ENCODE results near the gene YTHDC1. TPM values are rescaled to one million over a fixed set of nuclear protein-coding genes. Genes with fewer than 3 reads are reported as not detected.

Gene YTHDC1
- total RNA-seq, 4 donors from 2014 or later, result 66.4 to 95.6 (median 86.2) TPM

GRCh38 chr4:68272380-68272779 lies 77.5 kb downstream of the YTHDC1 start:
- peaks cover 0 to 7% (median 0%) of the 10 kb centered on the region in 4 donors for H3K4me1 ChIP-seq
- H3K27me3 ChIP-seq, result no peaks in the 10 kb centered on the region
- WGBS, 2 donors, result 28 to 30% methylated on average over 2 of the region's 2 CpGs
- peak overlapping the region in 1 of 4 donors; percentile 41 for H3K4me3 ChIP-seq
- H3K36me3 ChIP-seq, result no peaks in the 10 kb centered on the region
- H3K27ac ChIP-seq, result no peak overlapping the region
- no peaks in the 10 kb centered on the region for H3K9me3 ChIP-seq
- TF ChIP-seq EP300 (IDR thresholded peaks at IDR 0.05), result no peak
- TF ChIP-seq, protein P1, sequence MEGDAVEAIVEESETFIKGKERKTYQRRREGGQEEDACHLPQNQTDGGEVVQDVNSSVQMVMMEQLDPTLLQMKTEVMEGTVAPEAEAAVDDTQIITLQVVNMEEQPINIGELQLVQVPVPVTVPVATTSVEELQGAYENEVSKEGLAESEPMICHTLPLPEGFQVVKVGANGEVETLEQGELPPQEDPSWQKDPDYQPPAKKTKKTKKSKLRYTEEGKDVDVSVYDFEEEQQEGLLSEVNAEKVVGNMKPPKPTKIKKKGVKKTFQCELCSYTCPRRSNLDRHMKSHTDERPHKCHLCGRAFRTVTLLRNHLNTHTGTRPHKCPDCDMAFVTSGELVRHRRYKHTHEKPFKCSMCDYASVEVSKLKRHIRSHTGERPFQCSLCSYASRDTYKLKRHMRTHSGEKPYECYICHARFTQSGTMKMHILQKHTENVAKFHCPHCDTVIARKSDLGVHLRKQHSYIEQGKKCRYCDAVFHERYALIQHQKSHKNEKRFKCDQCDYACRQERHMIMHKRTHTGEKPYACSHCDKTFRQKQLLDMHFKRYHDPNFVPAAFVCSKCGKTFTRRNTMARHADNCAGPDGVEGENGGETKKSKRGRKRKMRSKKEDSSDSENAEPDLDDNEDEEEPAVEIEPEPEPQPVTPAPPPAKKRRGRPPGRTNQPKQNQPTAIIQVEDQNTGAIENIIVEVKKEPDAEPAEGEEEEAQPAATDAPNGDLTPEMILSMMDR (IDR thresholded peaks at IDR 0.05), result no peak
- TF ChIP-seq POLR2A (IDR thresholded peaks at IDR 0.05), result no peak
- no peak for DNase-seq (ENCODE audit: low spot score in 2 of 2)

DNA sequence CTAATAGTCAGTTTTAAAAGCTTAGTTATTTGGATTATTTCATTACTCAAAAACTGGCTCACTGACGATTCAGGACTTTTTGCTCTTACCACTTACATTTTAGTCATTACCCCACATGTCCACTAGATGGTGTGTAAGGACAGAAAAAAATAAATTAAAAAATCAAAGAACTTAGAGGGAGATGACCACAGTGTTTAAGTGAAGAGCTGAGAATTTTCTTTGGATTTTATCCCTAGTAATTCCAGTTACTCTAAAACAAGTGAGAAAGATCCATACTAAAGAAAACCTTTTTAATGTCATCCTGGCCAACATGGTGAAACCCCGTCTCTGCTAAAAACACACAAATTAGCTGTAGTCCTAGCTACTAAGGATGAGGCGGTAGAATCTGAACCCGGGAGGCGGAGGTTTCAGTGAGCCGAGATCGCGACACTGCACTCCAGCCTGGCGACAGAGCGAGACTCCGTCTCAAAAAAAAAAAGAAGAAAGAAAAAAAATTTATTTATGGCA lies 78.0 kb downstream of the YTHDC1 start:
- 12 to 13% methylated on average over 11 of the region's 11 CpGs for WGBS, 2 donors

DNA sequence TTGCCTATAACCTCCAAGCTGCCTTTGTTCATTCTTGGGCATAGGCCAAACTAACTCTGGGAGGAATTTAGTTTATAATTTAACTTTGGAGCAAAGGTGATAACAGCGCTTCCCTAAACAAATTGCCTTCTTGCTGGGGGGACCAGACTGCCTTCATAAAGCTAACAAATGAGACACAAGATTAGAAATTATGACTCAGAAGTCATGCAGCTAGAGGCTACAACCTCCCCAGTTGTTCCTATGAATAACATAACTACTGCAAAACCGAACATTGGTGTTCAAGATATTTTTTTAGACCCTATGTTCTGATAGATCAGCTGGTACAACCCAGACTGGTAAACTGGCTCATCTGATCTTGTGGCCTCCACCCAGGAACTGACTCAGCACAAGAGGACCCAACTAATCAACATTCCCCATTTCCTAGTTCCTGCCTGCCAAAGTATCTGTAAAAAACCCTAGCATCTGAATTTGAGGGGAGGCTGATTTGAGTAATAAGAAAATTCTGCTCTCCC lies 82.4 kb downstream of the YTHDC1 start:
- H3K4me3 ChIP-seq, result no peak overlapping the region
- no peak overlapping the region for H3K27ac ChIP-seq
- TF ChIP-seq POLR2A (IDR thresholded peaks at IDR 0.05) (no peak), EP300 (IDR thresholded peaks at IDR 0.05) (no peak)
- TF ChIP-seq, protein P1 (IDR thresholded peaks at IDR 0.05), result no peak
- peaks cover 0 to 4% (median 0%) of the 10 kb centered on the region in 4 donors for H3K4me1 ChIP-seq
- H3K36me3 ChIP-seq, result no peaks in the 10 kb centered on the region
- 29 to 50% methylated on average over 2 of the region's 2 CpGs for WGBS, 2 donors
- DNase-seq (ENCODE audit: low spot score in 2 of 2), result no peak
- H3K9me3 ChIP-seq, result no peaks in the 10 kb centered on the region
- no peaks in the 10 kb centered on the region for H3K27me3 ChIP-seq

More for the DNA sequence above, 78.0 kb downstream of the YTHDC1 start:
- DNase-seq (ENCODE audit: low spot score in 2 of 2), result peak in 1 of 2 donors; percentile 12
- TF ChIP-seq POLR2A (IDR thresholded peaks at IDR 0.05) (no peak), EP300 (IDR thresholded peaks at IDR 0.05) (no peak)
- TF ChIP-seq, protein P1 (IDR thresholded peaks at IDR 0.05), result peak; percentile 63 to 74 (median 68)
- H3K36me3 ChIP-seq, result no peaks in the 10 kb centered on the region
- H3K4me3 ChIP-seq, result peak overlapping the region in 1 of 4 donors; percentile 41
- no peak overlapping the region for H3K27ac ChIP-seq
- peaks cover 0 to 7% (median 0%) of the 10 kb centered on the region in 4 donors for H3K4me1 ChIP-seq
- H3K27me3 ChIP-seq, result no peaks in the 10 kb centered on the region
- no peaks in the 10 kb centered on the region for H3K9me3 ChIP-seq

DNA sequence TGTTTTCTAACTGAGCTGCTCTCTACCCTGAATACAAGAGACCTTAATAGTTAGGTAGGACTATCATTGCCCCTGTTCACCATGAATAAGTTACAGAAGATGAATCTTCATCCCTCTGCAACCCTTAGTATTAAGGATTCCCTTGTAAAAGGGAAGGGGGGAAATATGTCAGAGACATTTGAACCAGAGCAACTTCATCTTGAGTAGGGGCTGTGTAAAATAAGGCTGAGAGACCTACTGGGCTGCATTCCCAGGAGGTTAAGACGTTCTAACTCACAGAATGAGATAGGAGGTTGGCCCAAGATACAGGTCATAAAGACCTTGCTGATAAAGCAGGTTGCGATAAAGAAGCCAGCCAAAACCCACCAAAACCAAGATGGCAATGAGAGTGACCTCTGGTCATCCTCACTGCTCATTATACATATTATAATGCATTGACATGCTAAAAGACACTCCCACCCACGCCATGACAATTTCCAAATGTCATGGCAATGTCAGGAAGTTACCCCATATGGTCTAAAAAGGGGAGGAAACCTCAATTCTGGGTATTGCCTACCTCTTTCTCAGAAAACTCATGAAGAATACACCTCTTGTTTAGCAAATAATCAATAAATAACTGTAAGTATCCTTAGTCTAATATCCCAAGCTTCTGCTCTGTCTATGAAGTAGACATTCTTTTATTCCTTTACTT lies 84.9 kb downstream of the YTHDC1 start:
- TF ChIP-seq POLR2A (IDR thresholded peaks at IDR 0.05) (no peak), EP300 (IDR thresholded peaks at IDR 0.05) (no peak)
- TF ChIP-seq, protein P1 (IDR thresholded peaks at IDR 0.05), result no peak
- no peak overlapping the region for H3K4me3 ChIP-seq
- no peaks in the 10 kb centered on the region for H3K9me3 ChIP-seq
- no peak overlapping the region for H3K27ac ChIP-seq
- no peak for DNase-seq (ENCODE audit: low spot score in 2 of 2)
- 67 to 71% methylated on average over 3 of the region's 3 CpGs for WGBS, 2 donors
- no peaks in the 10 kb centered on the region for H3K36me3 ChIP-seq
- H3K27me3 ChIP-seq, result no peaks in the 10 kb centered on the region
- H3K4me1 ChIP-seq, result no peaks in the 10 kb centered on the region

Small RNA genes within 50 kb of the gene (small RNA-seq; reads per million reads assigned to genes)
- gene MT2P1, result not detected

Other genes starting within 250 kb of the YTHDC1 start
- gene TMPRSS11F, start 220.2 kb downstream of the YTHDC1 start, total RNA-seq, result not detected
- gene TMPRSS11B, start 104.4 kb downstream of the YTHDC1 start, total RNA-seq, result not detected
- gene TMPRSS11E, start 97.4 kb upstream of the YTHDC1 start, total RNA-seq, result not detected
- not detected for gene UGT2B17, start 226.2 kb upstream of the YTHDC1 start, total RNA-seq